GM12875 (cell line): ENCODE measurements around the gene KIF3B.
"Not testable (repeated sequence)": the region's sequence is repeated elsewhere in the genome, so short reads cannot be mapped to it uniquely, and the experiment has no call there.

ENCODE experiments used
- H3K4me3 ChIP-seq: one replicate; pipeline ENCODE4 v1.5.1; 2011; ENCODE audit warnings: low read depth, low read length, control low read depth
- TF ChIP-seq, protein P1 (sequence below): IDR thresholded peaks from 2 replicates; pipeline ENCODE4 v1.5.1; 2011; ENCODE audit warnings: low read depth, mild to moderate bottlenecking, control low read depth, inconsistent platforms, low read length, moderate library complexity, borderline replicate concordance; ENCODE audit not compliant: insufficient read depth

KIF3B gene

GRCh38 chr20:32370897-32371296, 93.4 kb downstream of the KIF3B start:
- H3K4me3 ChIP-seq = no peak overlapping the region
- TF ChIP-seq, protein P1, sequence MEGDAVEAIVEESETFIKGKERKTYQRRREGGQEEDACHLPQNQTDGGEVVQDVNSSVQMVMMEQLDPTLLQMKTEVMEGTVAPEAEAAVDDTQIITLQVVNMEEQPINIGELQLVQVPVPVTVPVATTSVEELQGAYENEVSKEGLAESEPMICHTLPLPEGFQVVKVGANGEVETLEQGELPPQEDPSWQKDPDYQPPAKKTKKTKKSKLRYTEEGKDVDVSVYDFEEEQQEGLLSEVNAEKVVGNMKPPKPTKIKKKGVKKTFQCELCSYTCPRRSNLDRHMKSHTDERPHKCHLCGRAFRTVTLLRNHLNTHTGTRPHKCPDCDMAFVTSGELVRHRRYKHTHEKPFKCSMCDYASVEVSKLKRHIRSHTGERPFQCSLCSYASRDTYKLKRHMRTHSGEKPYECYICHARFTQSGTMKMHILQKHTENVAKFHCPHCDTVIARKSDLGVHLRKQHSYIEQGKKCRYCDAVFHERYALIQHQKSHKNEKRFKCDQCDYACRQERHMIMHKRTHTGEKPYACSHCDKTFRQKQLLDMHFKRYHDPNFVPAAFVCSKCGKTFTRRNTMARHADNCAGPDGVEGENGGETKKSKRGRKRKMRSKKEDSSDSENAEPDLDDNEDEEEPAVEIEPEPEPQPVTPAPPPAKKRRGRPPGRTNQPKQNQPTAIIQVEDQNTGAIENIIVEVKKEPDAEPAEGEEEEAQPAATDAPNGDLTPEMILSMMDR = no peak

- TF ChIP-seq, protein P1 = no peak
These were observed 101.0 kb downstream of the KIF3B start for GRCh38 chr20:32378461-32378860.

DNA sequence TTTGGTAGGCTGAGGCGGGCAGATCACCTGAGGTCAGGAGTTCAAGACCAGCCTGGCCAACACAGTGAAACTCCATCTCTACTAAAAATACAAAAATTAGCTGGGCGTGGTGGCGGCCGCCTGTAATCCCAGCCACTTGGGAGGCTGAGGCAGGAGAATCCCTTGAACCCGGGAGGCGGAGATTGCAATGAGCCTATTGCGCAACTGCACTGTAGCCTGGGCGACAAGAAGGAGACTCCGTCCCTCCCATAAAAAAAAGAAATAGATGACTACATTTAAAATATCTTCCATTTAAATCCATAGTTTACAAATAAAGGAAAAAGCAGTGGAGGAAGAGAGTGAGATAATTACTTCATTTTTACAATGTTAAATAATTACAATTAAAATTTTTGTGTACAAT, 102.6 kb downstream of the KIF3B start:
- not testable (repeated sequence) for H3K4me3 ChIP-seq

More at GRCh38 chr20:32378461-32378860, 101.0 kb downstream of the KIF3B start:
- no peak overlapping the region for H3K4me3 ChIP-seq

- no peak overlapping the region for H3K4me3 ChIP-seq
- TF ChIP-seq, protein P1 = no peak
These were observed 103.3 kb downstream of the KIF3B start for GRCh38 chr20:32380745-32381144.

GRCh38 chr20:32382102-32382950, 104.9 kb downstream of the KIF3B start:
- H3K4me3 ChIP-seq = no peak overlapping the region
- TF ChIP-seq, protein P1 = no peak

- not testable (repeated sequence) for H3K4me3 ChIP-seq
These were observed 106.0 kb downstream of the KIF3B start for GRCh38 chr20:32383441-32383840.
